Fibroblast of lung (primary cell): ENCODE data around the gene GBP4. TPM values are rescaled to one million over a fixed set of nuclear protein-coding genes. Genes with fewer than 3 reads are reported as not detected.

Experiments used
- DNase-seq, 2 donors: peaks; one replicate each; pipeline versions ENCODE4 v3.0.0 to v3.0.0-alpha.2; 2010; ENCODE audit warnings: low read depth in 2 of 2
- H2AFZ ChIP-seq: 2 replicates; pipeline ENCODE4 v1.5.1; 2012; ENCODE audit warnings: low read length, control low read depth, inconsistent platforms
- H3K27ac ChIP-seq: 2 replicates; pipeline ENCODE4 v1.5.1; 2011; ENCODE audit warnings: low read length, control low read depth; ENCODE audit not compliant: insufficient read depth
- H3K27me3 ChIP-seq: 2 replicates; pipeline ENCODE4 v1.5.1; 2011; ENCODE audit warnings: mild to moderate bottlenecking, low read length; ENCODE audit not compliant: control insufficient read depth, insufficient read depth
- H3K36me3 ChIP-seq: 2 replicates; pipeline ENCODE4 v1.5.1; 2011; ENCODE audit warnings: low read length; ENCODE audit not compliant: control insufficient read depth, insufficient read depth
- H3K4me1 ChIP-seq: 2 replicates; pipeline ENCODE4 v1.5.1; 2011; ENCODE audit warnings: low read length; ENCODE audit not compliant: control insufficient read depth, insufficient read depth; ENCODE audit errors: extremely low read depth
- H3K4me2 ChIP-seq: 2 replicates; pipeline ENCODE4 v1.5.1; 2011; ENCODE audit warnings: low read length, control low read depth; ENCODE audit not compliant: insufficient read depth; ENCODE audit errors: extremely low read depth
- H3K4me3 ChIP-seq, 4 experiments: fragments of 200-600 bp in 1 of 4; sonication (generic) in 1 of 4; replicated peaks in 1 of 4; 2 replicates each; pipeline ENCODE4 v1.5.1; 2011 to 2016; ENCODE audit warnings: low read length in 4 of 4, low read depth in 3 of 4, mild to moderate bottlenecking in 3 of 4, control low read depth in 2 of 4, inconsistent platforms in 1 of 4, mixed read lengths in 1 of 4; ENCODE audit not compliant: insufficient read depth in 1 of 4; ENCODE audit errors: control extremely low read depth in 1 of 4
- H3K79me2 ChIP-seq: 2 replicates; pipeline ENCODE4 v1.5.1; 2012; ENCODE audit warnings: mild to moderate bottlenecking, low read length, inconsistent platforms; ENCODE audit not compliant: control insufficient read depth, insufficient read depth
- H3K9ac ChIP-seq: 2 replicates; pipeline ENCODE4 v1.5.1; 2011; ENCODE audit warnings: mild to moderate bottlenecking, low read length, control low read depth; ENCODE audit not compliant: insufficient read depth
- H3K9me3 ChIP-seq: 2 replicates; pipeline ENCODE4 v1.5.1; 2012; ENCODE audit warnings: low read depth, low read length; ENCODE audit not compliant: control insufficient read depth, insufficient read depth
- H4K20me1 ChIP-seq: 2 replicates; pipeline ENCODE4 v1.5.1; 2011; ENCODE audit warnings: low read length; ENCODE audit not compliant: control insufficient read depth, insufficient read depth; ENCODE audit errors: extremely low read depth
- CTCF ChIP-seq, 2 donors: IDR thresholded peaks in 1 of 2; conservative IDR thresholded peaks in 1 of 2; 1 replicate in 1 of 2; 2 replicates in 1 of 2; pipeline ENCODE4 v1.5.1; 2011 to 2012; ENCODE audit warnings: low read length in 2 of 2, control low read depth in 1 of 2, inconsistent platforms in 1 of 2, low read depth in 1 of 2, mild to moderate bottlenecking in 1 of 2
- EZH2 ChIP-seq: IDR thresholded peaks from 2 replicates; pipeline ENCODE4 v1.5.1; 2012; ENCODE audit warnings: low read length, control low read depth, mild to moderate bottlenecking; ENCODE audit errors: missing control alignments
- polyA plus RNA-seq, 2 donors: library from polyadenylated mRNA; depleted of rRNA in 1 of 2; stranded (reverse) in 1 of 2; unstranded in 1 of 2; fragments of >200 nt; gene quantifications; 2 replicates each; pipeline ENCODE4 v1.2.1, GENCODE V29; 2011 to 2012; ENCODE audit warnings: missing spikeins in 1 of 2
- total RNA-seq: library from RNA; depleted of rRNA; stranded (reverse); fragments of >200 nt; gene quantifications from 2 replicates; pipeline ENCODE4 v1.2.1, GENCODE V29; 2014

GBP4 gene
- total and polyA plus RNA-seq, 2 donors (not counting 1 experiment from before 2014, with no cell fraction given): 0.50 to 1.3 TPM

DNA sequence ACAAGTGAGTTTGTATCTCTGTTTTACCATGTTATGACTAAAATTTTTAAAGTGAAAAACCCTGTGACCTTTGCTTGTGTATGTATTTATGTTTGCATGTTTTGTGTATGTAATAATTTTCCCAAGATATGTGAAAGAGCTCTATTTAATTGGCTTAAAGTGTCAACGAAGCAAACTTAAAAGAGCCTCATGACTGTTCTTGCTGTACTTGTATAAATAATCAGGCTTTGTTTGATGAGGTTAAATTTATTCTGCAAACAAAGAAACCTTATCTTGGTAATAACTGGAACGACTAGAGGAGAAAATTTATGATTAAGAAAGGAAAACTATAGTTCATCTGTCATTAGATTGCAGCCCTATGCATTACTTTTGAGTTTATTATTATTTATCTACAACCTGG lies 29.6 kb downstream of the GBP4 start:
- H3K27ac ChIP-seq: no peak overlapping the region
- H3K79me2 ChIP-seq: no peaks in the 10 kb centered on the region
- H3K4me2 ChIP-seq: no peak overlapping the region
- no peak overlapping the region for H3K4me3 ChIP-seq
- no peak for DNase-seq
- no peak for TF ChIP-seq CTCF (conservative IDR thresholded peaks at IDR 0.05 in 1 of 2, IDR thresholded peaks at IDR 0.05 in 1 of 2; ENCODE audit: low read depth in 1 of 2, low read length in 2 of 2)
- no peak for TF ChIP-seq EZH2
- H2AFZ ChIP-seq: no peak overlapping the region
- H3K36me3 ChIP-seq: no peaks in the 10 kb centered on the region
- H3K9me3 ChIP-seq: no peaks in the 10 kb centered on the region
- H4K20me1 ChIP-seq: no peaks in the 10 kb centered on the region
- H3K27me3 ChIP-seq: no peaks in the 10 kb centered on the region
- no peaks in the 10 kb centered on the region for H3K4me1 ChIP-seq
- H3K9ac ChIP-seq: no peak overlapping the region

DNA sequence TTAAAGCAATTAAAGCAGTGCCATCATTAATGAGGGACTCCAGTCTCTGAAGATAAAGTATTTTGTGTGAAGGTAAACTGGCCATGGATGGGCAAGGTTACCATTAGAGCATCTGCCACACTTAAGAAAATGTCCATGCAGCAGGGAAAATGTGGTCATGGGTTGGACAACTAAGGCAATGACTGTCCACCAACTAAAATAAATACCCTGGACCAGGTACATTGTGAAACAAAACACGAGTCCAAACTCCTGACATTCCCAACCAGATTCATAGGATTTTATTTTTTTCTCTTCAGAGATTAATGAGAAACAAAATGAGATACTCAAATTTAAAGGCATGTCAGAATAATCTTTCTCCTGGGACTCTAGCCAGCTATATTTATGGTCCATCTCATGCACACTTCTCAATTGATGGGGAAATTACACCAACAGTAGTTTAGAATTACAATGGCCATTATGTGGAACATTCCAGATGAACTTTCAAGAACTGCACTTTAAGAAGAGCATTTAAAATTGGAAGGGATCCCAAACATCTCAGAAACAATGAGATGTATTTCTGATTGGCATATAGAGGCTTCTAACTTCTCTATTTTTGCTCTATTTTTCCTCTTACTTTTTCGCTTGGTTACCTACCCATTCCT lies 31.0 kb downstream of the GBP4 start:
- Histone ChIP-seq H3K27me3 (no peaks in the 10 kb centered on the region), H3K4me2 (no peak overlapping the region), H3K27ac (no peak overlapping the region), H4K20me1 (no peaks in the 10 kb centered on the region), H3K79me2 (no peaks in the 10 kb centered on the region), H3K4me1 (no peaks in the 10 kb centered on the region), H3K4me3 (no peak overlapping the region), H2AFZ (no peak overlapping the region), H3K9me3 (no peaks in the 10 kb centered on the region), H3K36me3 (no peaks in the 10 kb centered on the region), H3K9ac (no peak overlapping the region)
- DNase-seq: no peak
- no peak for TF ChIP-seq CTCF (conservative IDR thresholded peaks at IDR 0.05 in 1 of 2, IDR thresholded peaks at IDR 0.05 in 1 of 2; ENCODE audit: low read depth in 1 of 2, low read length in 2 of 2)
- no peak for TF ChIP-seq EZH2

DNA sequence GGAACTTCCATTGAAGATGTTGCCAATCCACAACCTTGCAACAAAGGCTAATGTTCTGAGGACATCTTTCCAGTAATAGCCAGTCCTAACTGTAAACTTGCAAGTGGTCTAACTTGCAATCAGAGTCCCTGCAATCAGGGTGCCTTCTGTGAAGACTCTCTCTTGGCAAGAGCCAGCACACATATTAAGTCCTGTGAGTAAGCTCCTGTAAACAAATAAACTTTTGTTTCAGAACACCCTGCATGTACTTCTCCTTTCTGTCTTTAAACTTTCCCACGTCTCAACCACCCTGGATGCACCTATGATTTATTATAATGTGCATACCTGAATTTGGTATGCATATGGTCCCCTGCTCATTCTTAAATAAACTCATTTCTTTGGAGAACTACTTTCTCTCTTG lies 32.0 kb downstream of the GBP4 start:
- no peak overlapping the region for H3K4me3 ChIP-seq
- no peaks in the 10 kb centered on the region for H3K79me2 ChIP-seq
- no peak for DNase-seq
- H3K27ac ChIP-seq: no peak overlapping the region
- no peaks in the 10 kb centered on the region for H3K4me1 ChIP-seq
- H3K36me3 ChIP-seq: no peaks in the 10 kb centered on the region
- H4K20me1 ChIP-seq: no peaks in the 10 kb centered on the region
- TF ChIP-seq EZH2: no peak
- TF ChIP-seq CTCF (conservative IDR thresholded peaks at IDR 0.05 in 1 of 2, IDR thresholded peaks at IDR 0.05 in 1 of 2; ENCODE audit: low read depth in 1 of 2, low read length in 2 of 2): no peak
- no peak overlapping the region for H2AFZ ChIP-seq
- no peaks in the 10 kb centered on the region for H3K9me3 ChIP-seq
- no peaks in the 10 kb centered on the region for H3K27me3 ChIP-seq
- no peak overlapping the region for H3K4me2 ChIP-seq
- H3K9ac ChIP-seq: no peak overlapping the region
